Stimulated activated naive CD4-positive, alpha-beta T cell treated with Interleukin-2 at 50 U/mL for 16 hours (primary cell): ENCODE measurements around the gene PCED1A.

ENCODE experiments used
- DNase-seq: peaks from one replicate; lab custom pipeline; 2025; lab: John Stamatoyannopoulos, UW

The PCED1A gene, protein sequence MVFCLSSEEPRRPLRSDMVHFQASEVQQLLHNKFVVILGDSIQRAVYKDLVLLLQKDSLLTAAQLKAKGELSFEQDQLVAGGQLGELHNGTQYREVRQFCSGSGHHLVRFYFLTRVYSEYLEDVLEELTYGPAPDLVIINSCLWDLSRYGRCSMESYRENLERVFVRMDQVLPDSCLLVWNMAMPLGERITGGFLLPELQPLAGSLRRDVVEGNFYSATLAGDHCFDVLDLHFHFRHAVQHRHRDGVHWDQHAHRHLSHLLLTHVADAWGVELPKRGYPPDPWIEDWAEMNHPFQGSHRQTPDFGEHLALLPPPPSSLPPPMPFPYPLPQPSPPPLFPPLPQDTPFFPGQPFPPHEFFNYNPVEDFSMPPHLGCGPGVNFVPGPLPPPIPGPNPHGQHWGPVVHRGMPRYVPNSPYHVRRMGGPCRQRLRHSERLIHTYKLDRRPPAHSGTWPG

DNA sequence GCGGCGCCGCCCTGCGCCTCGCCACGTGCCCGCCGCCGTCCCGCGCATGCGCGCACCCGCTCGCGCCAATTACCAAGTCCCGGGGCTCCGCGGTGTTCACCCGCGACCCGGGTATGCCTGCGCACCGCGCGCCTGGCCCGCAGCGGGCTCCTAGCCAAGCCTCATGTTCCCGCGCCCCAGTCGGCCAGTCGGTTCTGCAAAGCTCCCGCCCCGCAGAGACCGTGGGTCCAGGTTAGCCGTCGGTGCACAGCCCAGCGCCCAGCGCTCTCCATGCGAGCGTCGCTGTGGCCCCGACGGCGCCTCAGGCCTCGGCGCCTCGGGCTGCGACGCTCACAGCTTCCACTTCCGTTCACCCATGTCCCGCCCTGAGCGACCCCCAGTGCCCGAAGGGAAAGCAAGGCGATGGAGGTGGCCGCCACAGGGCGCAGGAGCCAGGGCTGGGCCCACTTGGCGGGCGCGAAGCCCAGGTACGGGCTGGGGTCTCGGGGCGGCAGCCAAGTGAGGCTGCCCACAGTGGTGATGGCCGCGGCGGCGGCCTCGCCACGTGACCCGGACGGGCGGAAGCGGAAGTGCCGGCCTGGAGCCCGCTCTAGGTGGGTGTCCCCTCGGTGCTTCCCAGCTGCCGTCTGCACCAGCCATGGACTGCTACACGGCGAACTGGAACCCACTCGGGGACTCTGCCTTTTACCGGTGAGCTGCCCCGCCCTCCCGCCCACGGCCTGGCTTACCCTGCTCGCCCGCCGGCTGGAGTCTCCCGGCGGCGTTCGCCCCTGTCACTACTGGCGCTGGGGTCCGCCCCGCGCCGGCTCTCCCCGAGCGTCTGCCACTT is at the start of gene PCED1A, which contains the start of gene VPS16:
Gene PCED1A (minus strand): TSS at position 518 of the 829 bp plus-strand sequence. CDS start 743 bp downstream, outside the sequence.
Gene VPS16 (plus strand): TSS at position 608 of the 829 bp plus-strand sequence. CDS start 30 bp downstream, at position 638.
- peak; percentile 87 for DNase-seq

DNA sequence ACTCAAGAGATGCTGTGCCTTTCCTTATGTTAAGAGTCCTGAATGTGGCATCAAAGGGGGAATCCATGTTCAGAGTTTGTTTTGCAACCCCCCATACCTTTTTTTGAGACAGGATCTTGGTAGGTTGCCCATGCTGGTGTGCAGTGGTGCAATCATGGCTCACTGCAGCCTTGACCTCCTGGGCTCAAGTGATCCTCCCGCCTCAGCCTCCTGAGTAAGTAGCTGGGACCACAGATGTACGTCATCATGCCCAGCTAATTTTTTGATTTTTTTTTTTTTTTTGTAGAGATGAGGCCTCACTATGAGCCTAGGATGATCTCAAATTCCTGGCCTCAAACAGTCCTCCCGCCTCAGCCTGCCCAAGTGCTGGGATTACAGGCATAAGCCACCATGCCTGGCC is 49.3 kb upstream of the PCED1A start:
- no peak for DNase-seq

DNA sequence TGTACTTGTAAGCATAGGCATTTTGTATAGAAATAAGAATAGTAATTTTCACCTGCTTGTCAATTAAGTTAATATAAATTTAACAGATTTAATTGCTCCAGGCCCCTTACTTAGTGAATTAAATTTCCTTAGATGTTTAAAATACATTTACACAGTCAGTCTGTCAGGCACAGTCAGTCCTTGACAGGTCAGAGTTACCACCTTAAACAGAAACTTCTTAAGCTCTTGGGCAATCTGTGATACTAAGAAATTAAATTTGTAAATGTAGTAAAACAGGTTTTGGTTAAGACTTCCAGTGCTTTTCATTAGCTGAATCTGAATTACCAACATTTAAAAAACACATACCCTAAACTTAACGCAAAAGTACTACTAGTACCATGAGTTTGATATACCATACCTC is 48.8 kb upstream of the PCED1A start:
- DNase-seq: no peak

DNA sequence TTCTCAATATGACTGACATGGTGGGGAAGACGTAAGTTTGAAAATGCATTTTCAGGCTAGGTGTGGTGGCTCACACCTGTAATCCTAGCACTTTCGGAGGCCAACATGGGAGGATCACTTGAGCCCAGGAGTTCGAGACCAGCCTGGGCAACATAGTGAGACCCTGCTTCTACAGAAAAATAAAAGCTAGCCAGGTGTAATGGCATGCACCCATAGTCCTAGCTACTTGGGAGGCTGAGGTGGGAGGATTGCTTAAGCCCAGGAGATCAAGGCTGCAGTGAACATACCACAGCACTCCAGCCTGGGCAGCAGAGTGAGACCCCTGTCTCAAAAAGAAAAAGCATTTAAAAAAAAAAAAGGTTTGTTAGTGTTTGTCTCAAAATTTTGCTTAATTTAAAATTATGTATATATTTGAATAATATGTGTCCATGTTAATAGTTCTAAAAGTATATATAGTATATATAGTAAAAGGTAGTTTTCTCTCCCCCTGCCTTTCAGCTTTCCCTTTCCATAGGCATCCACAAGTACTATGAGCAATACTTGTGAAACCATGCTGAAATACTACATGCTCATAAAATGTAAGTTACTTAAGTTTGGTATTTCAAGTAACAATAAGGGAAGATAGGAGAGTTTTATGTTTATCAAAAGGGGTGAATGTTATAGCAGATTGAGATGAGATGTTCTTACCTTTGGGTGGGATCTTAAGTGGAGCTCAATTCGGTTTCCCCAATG is 47.9 kb upstream of the PCED1A start:
- no peak for DNase-seq

DNA sequence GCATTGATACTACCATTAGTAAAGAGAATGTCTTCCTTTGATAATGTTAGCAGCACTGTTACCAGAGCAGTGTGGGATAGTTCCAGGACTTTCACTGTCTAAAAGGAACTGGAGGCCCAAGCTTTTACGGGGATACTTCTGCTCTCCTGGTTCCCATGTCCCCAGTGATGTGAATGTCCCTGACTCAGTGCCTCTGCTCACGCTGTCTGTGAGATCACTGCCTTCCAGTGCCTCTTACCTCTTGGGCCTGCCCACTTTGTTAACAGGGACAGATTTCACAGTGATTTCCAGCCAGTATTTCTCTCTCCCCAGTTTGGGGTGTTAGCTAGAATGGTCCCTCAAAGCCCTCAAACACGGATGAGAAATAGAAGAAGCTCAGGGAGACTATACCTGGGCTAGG is 47.3 kb upstream of the PCED1A start:
- DNase-seq: no peak

DNA sequence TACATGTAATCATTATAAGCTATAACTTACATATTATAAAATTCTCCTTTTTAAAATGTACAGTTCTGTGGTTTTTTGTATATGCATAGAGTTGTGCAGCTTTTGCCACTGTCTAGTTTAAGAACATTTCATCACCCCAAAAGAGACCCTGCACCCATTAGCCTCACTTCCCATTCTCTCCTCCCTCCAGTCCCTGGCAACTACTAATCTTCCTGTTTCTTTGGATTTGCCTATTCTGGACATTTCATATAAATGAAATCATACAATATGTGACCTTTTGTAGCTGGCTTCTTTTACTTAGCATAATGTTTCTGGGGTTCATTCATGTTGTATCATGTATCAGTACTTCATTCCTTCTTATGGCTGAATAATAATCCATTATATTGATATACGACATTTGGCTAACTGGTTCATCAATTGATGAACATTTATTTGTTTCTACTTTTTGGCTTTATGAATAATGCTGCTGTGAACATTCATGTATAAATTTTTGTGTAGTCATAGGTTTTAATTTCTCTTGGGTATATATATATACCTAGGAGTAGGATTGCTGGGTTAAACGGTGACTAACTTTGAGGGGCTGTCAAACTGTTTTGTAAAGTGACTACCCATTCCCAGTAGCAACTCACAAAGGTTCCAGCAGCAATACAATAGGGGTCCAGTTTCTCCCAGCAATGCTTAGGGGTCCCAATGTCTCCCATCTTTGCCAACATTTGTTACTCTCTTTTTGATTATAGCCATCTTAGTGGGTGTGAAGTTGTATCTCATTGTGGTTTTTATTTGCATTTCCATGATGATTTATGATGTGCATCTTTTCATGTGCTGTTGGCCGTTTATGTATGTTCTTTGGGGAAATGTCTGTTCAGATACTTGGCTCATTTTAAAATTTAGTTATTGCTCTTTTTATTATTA is 43.5 kb upstream of the PCED1A start:
- no peak for DNase-seq

DNA sequence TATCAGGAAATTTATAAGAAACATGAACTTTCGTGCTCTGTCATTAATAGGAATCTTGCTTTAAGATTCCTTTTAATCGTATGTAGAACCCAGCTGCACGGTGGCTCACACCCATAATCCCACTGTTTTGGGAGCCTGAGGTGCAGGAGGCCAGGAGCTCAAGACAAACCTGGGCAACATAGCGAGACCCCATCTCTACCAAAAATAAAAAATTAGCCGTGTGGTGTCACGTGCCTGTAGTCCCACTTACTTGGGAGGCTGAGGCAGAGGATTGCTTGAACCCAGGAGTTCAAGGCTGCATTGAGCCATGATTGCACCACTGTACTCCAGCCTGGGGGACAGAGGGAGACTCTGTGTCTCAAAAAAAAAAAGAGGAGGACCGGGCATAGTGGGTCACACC is 40.2 kb upstream of the PCED1A start:
- no peak for DNase-seq

DNA sequence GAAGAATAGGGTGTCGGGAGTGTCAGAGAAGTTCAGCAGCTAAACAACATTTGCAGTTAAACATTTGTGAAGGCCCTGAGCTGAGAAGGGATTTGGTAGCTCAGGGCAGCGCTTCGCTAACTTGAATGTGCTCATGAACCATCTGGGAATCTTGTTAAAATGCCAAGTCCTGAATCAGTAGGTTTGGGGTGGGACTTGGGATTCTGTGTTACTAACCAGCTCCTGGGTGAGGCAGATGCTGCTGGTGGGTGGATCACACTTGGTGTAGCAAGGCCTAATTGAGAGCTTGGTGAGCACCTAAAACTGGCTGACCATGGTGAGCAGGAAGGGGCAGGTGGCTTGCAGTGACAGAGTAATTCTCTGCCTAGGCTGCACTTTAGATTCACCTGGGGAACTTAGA is 38.7 kb upstream of the PCED1A start:
- DNase-seq: no peak

DNA sequence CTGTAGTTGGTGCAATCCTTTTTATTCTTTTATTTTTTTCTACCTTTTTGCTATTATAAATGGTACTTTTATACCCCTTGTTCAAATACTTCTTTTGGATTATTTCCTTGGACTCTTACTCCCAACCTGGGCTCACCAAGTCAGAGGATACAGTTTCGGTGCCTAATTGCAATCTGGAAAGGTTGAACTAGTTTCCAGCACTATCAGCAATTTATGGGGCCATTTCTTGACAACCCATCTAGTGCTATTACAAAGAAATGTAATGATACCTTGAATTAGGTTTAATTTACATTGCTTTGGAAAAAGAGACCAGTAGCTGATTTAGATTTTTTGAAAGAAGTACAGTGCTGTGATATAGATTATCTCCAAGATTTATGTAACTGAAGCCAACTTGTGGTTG is 38.1 kb upstream of the PCED1A start:
- DNase-seq: no peak

DNA sequence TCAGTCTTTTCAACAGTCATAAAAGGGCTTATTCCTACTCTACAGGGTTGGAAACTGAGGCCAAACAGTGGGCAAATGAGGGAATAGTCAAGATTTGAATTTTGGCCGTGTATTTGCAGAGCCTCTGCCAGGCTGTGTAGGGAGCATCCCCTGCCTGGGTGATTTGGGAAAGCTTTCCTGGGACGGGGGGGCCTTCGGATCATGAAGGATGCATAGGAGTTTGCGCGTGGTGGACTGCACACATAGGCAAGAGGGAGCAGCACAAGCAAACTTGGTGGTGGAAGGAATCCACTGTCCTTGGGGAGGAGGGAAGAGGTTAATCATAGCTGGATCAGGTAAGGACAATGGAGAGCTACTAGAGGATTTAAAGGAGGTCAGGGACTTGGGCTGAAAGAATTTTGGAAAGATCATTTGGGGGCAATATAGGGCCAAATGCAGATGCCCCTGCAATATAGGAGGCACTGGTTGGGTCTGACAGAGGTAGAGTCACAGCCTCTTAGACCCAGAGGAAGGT is 35.3 kb upstream of the PCED1A start:
- DNase-seq: no peak

DNA sequence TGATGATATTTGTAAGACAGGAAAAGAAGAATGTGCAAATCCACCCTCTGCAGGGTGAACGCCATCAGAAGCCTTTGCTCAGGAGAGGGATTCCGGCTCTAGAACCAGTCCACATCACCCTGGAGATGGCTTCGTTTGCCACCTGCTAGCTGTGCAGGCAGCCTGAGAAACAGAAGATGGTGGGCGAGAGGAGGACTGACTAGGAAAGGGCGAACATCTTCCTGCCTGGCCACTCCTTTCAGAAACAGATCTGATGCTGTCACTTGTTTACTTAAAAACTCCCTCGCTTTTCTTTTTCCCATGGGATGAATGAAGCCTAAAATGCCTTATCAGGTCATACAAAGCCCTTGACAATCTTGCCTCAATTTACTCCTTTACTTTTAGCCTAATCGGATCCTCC is 34.0 kb upstream of the PCED1A start:
- no peak for DNase-seq

DNA sequence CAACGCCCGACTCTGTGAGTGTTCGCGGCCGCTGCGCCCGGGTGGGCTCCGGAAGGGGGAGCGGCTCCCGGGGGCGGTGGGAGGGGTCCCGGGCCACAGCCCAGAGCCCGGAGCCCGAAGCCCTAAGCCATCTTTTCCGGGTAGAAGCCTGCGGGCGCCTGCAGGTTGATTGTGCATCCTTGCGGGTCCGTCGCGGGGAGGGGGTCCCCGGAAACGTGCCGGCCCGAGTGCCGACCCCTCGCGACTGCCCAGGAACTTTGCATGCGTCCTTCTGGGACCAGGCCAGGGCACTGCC is 33.2 kb upstream of the PCED1A start:
- DNase-seq: peak; percentile 66

DNA sequence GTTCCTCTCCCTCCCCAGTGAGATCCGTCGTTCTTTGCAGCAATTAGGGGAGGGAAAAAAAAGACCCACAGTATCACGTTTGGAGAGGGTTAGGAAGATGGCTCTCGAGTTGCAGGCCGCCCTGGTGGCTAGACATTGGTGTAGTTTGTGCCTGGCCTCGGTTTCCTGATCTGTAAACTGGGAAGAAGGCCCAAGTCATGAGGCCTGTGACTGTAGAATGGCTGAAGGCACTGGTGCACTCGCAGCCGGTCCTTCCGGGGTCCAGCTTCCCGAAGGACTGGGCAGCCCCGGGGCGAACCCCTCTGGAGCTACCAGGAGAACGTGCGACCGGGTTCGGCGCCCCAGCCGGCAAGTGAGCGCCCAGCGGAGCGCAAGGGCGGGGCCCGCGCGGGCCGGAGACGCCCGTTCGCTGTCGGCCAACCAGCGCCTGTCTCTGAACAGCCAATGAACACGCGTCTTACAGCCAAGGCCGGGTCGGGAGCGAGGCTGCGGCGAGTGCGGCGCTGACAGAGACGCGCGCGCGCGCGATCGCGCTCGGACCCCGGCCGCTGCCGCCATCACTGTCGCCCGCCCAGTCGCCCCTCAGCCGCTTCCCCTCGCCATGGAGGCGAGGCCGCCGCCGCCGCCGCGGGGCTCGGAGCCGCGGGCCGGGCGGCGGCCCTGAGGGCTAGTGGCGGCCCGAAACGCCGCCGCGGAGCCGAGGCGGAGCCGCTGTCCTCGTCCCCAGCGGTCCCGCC is 32.7 kb upstream of the PCED1A start, which contains the start of gene PTPRA:
Gene PTPRA (plus strand): TSS at position 472 of the 737 bp plus-strand sequence. CDS start 90,797 bp downstream, outside the sequence.
- DNase-seq: peak; percentile 86

DNA sequence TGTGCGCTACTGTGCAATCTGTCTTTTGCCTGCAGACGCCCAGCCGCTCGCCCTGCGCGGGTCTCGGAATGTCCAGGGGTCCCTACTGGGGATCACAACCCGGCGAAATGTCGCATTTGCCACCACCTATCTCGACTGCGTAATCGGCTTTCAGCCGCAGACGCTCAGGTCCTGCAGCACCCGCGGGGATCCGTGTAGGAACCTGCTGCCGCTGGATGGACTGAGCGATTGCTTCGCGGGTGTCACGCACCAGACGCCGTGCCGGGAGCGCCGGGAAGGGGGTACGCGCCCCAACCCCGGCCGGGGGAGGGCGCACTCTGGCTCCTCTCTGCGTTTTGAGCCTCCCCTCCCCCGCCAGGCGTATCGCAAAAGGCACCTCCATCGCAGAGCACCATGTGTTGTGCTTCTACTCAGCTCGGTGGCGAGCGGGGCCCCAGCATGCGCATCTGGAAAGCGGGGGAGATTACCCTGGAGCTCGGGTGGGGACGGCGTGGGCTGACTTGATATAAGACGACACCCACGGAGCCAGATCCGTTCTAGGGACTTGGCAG is 32.1 kb upstream of the PCED1A start:
- DNase-seq: peak; percentile 74

DNA sequence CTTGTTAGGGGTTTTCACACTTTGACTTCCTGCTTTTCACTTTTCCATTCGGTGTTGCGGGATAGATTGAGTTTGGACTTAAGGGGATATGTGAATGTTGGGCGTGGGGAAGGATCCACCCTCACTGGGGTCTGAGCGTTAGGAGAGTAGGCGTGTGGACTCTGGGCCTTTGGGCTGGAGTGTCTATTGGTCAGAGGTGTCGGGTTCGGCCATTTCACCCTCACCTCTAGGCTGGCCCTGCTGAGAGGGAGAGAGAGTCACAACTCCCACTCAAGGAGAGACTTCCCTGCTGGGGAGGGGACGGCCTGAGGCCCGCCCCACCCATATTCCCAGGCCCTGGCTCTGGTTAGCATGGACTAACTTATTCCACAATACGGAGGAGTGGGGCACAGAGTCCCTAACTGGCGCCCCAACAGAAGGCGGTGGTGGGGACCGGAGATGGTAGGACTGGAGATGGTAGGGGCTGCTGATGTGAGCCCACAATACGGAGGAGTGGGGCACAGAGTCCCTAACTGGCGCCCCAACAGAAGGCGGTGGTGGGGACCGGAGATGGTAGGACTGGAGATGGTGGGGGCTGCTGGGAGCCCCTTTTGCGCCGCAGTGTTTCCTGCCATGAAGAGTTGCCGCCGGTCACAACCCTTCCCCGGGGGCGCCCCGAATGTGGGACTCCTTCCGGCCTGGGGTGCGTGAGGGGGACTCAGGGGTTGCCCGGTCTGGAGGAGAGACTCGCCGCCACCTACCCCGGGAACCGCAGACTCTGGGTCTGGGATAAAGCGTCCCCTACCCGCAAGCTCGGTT is 31.4 kb upstream of the PCED1A start:
- DNase-seq: no peak

DNA sequence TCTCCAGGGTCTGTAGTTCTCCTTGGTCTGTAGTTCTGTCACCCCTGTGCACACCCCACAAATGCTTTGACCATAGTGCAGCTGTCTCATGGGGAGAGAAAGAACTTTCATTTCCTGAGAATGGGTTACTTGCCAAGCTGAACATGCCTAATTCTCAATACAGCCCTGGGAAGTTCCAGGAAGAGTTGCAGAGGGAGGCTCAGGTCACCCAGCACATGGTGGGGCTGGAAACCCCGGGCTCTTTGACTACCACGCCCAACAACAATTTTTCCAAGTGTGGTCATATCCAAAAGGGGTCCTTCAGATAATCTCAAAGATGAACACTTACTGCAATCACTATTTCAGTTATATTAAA is 30.6 kb upstream of the PCED1A start:
- no peak for DNase-seq

DNA sequence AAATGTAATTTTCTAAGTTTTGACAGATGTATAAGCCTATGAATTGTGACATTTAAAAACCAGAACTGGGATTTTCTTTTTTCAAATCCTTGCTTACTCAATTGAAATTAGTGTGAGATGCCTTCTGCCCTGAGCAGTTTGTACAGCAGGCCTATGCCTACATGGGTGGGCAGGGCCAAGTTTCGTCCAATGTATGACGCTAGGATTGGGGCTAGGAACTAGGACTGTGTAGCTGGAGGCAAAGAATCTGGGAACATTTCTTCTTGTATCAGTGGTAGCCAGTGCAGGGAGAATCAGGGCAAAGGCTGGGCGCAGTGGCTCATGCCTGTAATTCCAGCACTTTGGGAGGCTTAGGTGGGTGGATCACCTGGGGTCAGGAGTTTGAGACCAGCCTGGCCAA is 28.9 kb upstream of the PCED1A start:
- no peak for DNase-seq

DNA sequence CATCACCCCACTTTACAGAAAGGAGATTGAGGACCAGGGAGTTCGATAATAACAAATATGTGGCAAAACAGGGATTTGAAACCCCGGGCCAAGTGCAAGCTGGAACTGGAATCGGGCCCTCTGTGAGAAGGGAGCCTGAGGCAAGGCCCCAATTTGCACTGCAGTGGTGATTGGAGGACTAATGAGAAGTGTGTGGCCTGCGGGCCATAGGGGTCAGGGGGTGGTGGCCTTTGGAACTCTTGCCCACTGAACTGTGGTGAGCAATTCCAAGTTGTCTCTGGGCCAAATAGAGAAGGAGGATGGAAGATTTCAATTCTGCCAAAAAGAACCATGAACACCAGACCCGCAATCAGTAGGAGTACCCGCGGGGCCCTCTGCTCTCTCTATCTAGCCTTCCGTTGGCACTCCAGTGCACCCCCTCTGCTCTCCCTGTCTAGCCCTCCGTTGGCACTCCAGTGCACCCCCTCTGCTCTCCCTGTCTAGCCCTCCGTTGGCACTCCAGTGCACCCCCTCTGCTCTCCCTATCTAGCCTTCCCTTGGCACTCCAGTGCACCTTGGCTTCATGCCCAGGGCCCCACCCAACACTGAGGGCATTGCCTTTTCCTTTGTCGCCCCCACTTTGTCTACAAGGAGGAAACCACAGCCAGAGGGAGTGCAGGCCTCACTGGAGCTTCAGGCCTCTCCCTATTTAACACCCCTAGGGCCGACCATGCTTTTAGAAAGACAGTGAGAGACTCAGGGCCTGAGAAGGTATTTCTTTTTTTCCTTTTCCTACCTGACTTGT is 26.8 kb upstream of the PCED1A start:
- DNase-seq: no peak

DNA sequence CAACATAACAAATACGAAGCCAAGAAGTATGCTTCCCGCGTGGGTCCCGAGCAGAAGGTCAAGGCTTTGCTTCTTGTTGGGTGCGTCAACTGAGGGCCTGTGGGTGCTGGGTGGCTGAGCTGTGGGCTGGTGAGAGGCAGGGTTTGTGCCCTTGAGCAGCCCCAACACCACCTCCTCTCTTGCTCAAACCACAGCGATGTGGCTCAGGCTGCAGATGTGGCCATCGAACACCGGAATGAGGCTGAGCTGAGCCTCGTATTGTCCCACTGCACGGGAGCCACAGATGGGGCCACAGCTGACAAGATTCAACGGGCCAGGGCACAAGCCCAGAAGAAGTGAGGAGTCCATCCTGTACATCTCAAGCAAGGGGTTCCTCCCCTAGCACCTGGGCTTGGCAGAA is 25.8 kb upstream of the PCED1A start:
- no peak for DNase-seq
